ENCODE results near the gene EIF3A. TPM values are rescaled to one million over a fixed set of nuclear protein-coding genes. Genes with fewer than 3 reads are reported as not detected.
"Not testable (repeated sequence)": the region's sequence is repeated elsewhere in the genome, so short reads cannot be mapped to it uniquely, and the experiment has no call there.

The EIF3A gene
- total and polyA plus RNA-seq, 7 experiments from 2014 or later = 40.5 to 137 (median 90.9) TPM

GRCh38 chr10:119107771-119108170 is 27.2 kb upstream of the EIF3A start:
- ATAC-seq; H3K4me3 Mint-ChIP-seq; H3K9me3 ChIP-seq (ENCODE audit: control insufficient read depth in 2 of 3, low read length in 3 of 3); H3K4me3 ChIP-seq (ENCODE audit: low read length); H3K27ac Mint-ChIP-seq; DNase-seq; H3K27me3 ChIP-seq (ENCODE audit: control insufficient read depth in 2 of 2, insufficient read depth in 2 of 2, low read length in 2 of 2); CTCF ChIA-PET; H3K27ac ChIP-seq (ENCODE audit: low read depth, low read length); H3K9me3 Mint-ChIP-seq; H3K27me3 Mint-ChIP-seq: not testable (repeated sequence)
- intact Hi-C loops (cut with micrococcal nuclease) = loop anchor here in 1 of 2 donors (10.0 kb wide), 1 partner anchor 487 kb away; the partner anchor contains the start of gene TIAL1
- H3K36me3 ChIP-seq (ENCODE audit: control insufficient read depth in 2 of 3, insufficient read depth in 3 of 3, low read length in 3 of 3) = peaks cover 0 to 21% (median 0%) of the 10 kb centered on the region in 3 experiments
- H3K4me1 Mint-ChIP-seq = peaks cover 8 to 24% (median 14%) of the 10 kb centered on the region in 7 donors
- peaks cover 6 to 13% of the 10 kb centered on the region in 2 donors for H3K4me1 ChIP-seq (ENCODE audit: control insufficient read depth in 2 of 2, insufficient read depth in 2 of 2, low read length in 2 of 2)
- POLR2A ChIA-PET = interaction anchor here (5.4 kb wide), 1 partner anchor 28 kb away, joined by 53 read pairs; the partner anchor contains the start of gene EIF3A
- peaks cover 0 to 19% (median 12%) of the 10 kb centered on the region in 5 donors for H3K36me3 Mint-ChIP-seq

GRCh38 chr10:119107106-119107505 is 26.5 kb upstream of the EIF3A start:
- H3K27ac ChIP-seq (ENCODE audit: low read depth, low read length); H3K4me3 ChIP-seq (ENCODE audit: low read length); H3K27me3 ChIP-seq (ENCODE audit: control insufficient read depth in 2 of 2, insufficient read depth in 2 of 2, low read length in 2 of 2); H3K9me3 Mint-ChIP-seq; H3K4me3 Mint-ChIP-seq; CTCF ChIA-PET; DNase-seq; ATAC-seq; H3K9me3 ChIP-seq (ENCODE audit: control insufficient read depth in 2 of 3, low read length in 3 of 3); H3K27ac Mint-ChIP-seq; H3K27me3 Mint-ChIP-seq: not testable (repeated sequence)
- peaks cover 0 to 18% (median 11%) of the 10 kb centered on the region in 5 donors for H3K36me3 Mint-ChIP-seq
- intact Hi-C loops (cut with micrococcal nuclease) = loop anchor here in 1 of 2 donors (10.0 kb wide), 1 partner anchor 488 kb away; the partner anchor contains the start of gene TIAL1
- Histone ChIP-seq H3K36me3 (ENCODE audit: control insufficient read depth in 2 of 3, insufficient read depth in 3 of 3, low read length in 3 of 3) (peaks cover 0 to 14% (median 0%) of the 10 kb centered on the region in 3 experiments), H3K4me1 (ENCODE audit: control insufficient read depth in 2 of 2, insufficient read depth in 2 of 2, low read length in 2 of 2) (peaks cover 6 to 13% of the 10 kb centered on the region in 2 donors)
- H3K4me1 Mint-ChIP-seq = peaks cover 8 to 27% (median 14%) of the 10 kb centered on the region in 7 donors
- POLR2A ChIA-PET = interaction anchor here (1.1 to 5.4 kb wide), 2 partner anchors 9 to 27 kb away, joined by 3 to 53 read pairs; partner anchors contain the start of gene EIF3A

GRCh38 chr10:119105899-119106298 is 25.3 kb upstream of the EIF3A start:
- Mint-ChIP-seq H3K4me1 (peaks cover 8 to 29% (median 14%) of the 10 kb centered on the region in 7 donors), H3K36me3 (peaks cover 0 to 15% (median 5%) of the 10 kb centered on the region in 5 donors), H3K4me3 (peak overlapping the region in 3 of 10 donors; percentile 27 to 81 (median 58))
- intact Hi-C loops (cut with micrococcal nuclease) = loop anchor here in 1 of 2 donors (2.0 to 10.0 kb wide), 2 partner anchors 351 to 489 kb away; partner anchors contain the start of genes CACUL1 and TIAL1
- POLR2A ChIA-PET = interaction anchor here (1.1 to 5.4 kb wide), 2 partner anchors 10 to 26 kb away, joined by 3 to 53 read pairs; partner anchors contain the start of gene EIF3A
- DNase-seq; H3K9me3 Mint-ChIP-seq; H3K36me3 ChIP-seq (ENCODE audit: control insufficient read depth in 2 of 3, insufficient read depth in 3 of 3, low read length in 3 of 3); H3K27me3 ChIP-seq (ENCODE audit: control insufficient read depth in 2 of 2, insufficient read depth in 2 of 2, low read length in 2 of 2); H3K27me3 Mint-ChIP-seq; CTCF ChIA-PET; ATAC-seq; H3K9me3 ChIP-seq (ENCODE audit: control insufficient read depth in 2 of 3, low read length in 3 of 3); H3K4me3 ChIP-seq (ENCODE audit: low read length); H3K27ac ChIP-seq (ENCODE audit: low read depth, low read length); H3K27ac Mint-ChIP-seq: not testable (repeated sequence)
- H3K4me1 ChIP-seq (ENCODE audit: control insufficient read depth in 2 of 2, insufficient read depth in 2 of 2, low read length in 2 of 2) = peaks cover 6 to 15% of the 10 kb centered on the region in 2 donors

- H3K4me1 Mint-ChIP-seq = peaks cover 8 to 36% (median 14%) of the 10 kb centered on the region in 7 donors
- DNase-seq = no peak
- peak overlapping the region in 6 of 9 donors; percentile 31 to 86 (median 66) for H3K27ac Mint-ChIP-seq
- no peaks in the 10 kb centered on the region for H3K9me3 Mint-ChIP-seq
- Histone ChIP-seq H3K27me3 (ENCODE audit: control insufficient read depth in 2 of 2, insufficient read depth in 2 of 2, low read length in 2 of 2) (no peaks in the 10 kb centered on the region), H3K4me1 (ENCODE audit: control insufficient read depth in 2 of 2, insufficient read depth in 2 of 2, low read length in 2 of 2) (peaks cover 6 to 20% of the 10 kb centered on the region in 2 donors), H3K27ac (ENCODE audit: low read depth, low read length) (no peak overlapping the region), H3K9me3 (ENCODE audit: control insufficient read depth in 2 of 3, low read length in 3 of 3) (no peaks in the 10 kb centered on the region), H3K36me3 (ENCODE audit: control insufficient read depth in 2 of 3, insufficient read depth in 3 of 3, low read length in 3 of 3) (peaks cover 0 to 5% (median 0%) of the 10 kb centered on the region in 3 experiments), H3K4me3 (ENCODE audit: low read length) (peak overlapping the region; percentile 45)
- peaks cover 0 to 15% (median 5%) of the 10 kb centered on the region in 5 donors for H3K36me3 Mint-ChIP-seq
- ATAC-seq = no peak
- peak overlapping the region; percentile 53 to 87 (median 78) for H3K4me3 Mint-ChIP-seq
- H3K27me3 Mint-ChIP-seq = no peaks in the 10 kb centered on the region
- intact Hi-C loops (cut with micrococcal nuclease) = loop anchor here in 1 of 2 donors (2.0 to 10.0 kb wide), 2 partner anchors 350 to 490 kb away; partner anchors contain the start of genes CACUL1 and TIAL1
- POLR2A ChIA-PET = interaction anchor here (0.7 to 5.4 kb wide), 6 partner anchors 9 to 787 kb away, joined by 3 to 53 read pairs (median 3); partner anchors contain the start of genes EIF3A and SEC23IP
- CTCF ChIA-PET = no interaction called here
Observed at GRCh38 chr10:119105155-119105554, 24.5 kb upstream of the EIF3A start.

GRCh38 chr10:119104654-119105015 is 24.0 kb upstream of the EIF3A start:
- Mint-ChIP-seq H3K4me3 (peak overlapping the region; percentile 53 to 87 (median 78)), H3K4me1 (peaks cover 8 to 35% (median 14%) of the 10 kb centered on the region in 7 donors), H3K27me3 (no peaks in the 10 kb centered on the region), H3K27ac (peak overlapping the region in 4 of 9 donors; percentile 32 to 62 (median 42)), H3K36me3 (peaks cover 0 to 10% (median 5%) of the 10 kb centered on the region in 5 donors), H3K9me3 (no peaks in the 10 kb centered on the region)
- H3K27me3 ChIP-seq (ENCODE audit: control insufficient read depth in 2 of 2, insufficient read depth in 2 of 2, low read length in 2 of 2) = no peaks in the 10 kb centered on the region
- peak overlapping the region; percentile 45 for H3K4me3 ChIP-seq (ENCODE audit: low read length)
- peak in 1 of 9 donors; percentile 8 for DNase-seq
- no peak for ATAC-seq
- CTCF ChIA-PET = no interaction called here
- no peak overlapping the region for H3K27ac ChIP-seq (ENCODE audit: low read depth, low read length)
- H3K36me3 ChIP-seq (ENCODE audit: control insufficient read depth in 2 of 3, insufficient read depth in 3 of 3, low read length in 3 of 3) = peaks cover 0 to 5% (median 0%) of the 10 kb centered on the region in 3 experiments
- POLR2A ChIA-PET = interaction anchor here (0.7 to 5.4 kb wide), 6 partner anchors 8 to 788 kb away, joined by 3 to 53 read pairs (median 3); partner anchors contain the start of genes EIF3A and SEC23IP
- H3K9me3 ChIP-seq (ENCODE audit: control insufficient read depth in 2 of 3, low read length in 3 of 3) = no peaks in the 10 kb centered on the region
- intact Hi-C loops (cut with micrococcal nuclease) = loop anchor here (1.0 to 10.0 kb wide), 9 partner anchors 13 to 493 kb away; partner anchors contain the start of genes EIF3A (in 2 of the 2), PRDX3 (in 2 of the 2), SFXN4 (in 2 of the 2) and TIAL1 (in 2 of the 2)
- peaks cover 6 to 20% of the 10 kb centered on the region in 2 donors for H3K4me1 ChIP-seq (ENCODE audit: control insufficient read depth in 2 of 2, insufficient read depth in 2 of 2, low read length in 2 of 2)

GRCh38 chr10:119103903-119104653 is 23.5 kb upstream of the EIF3A start, which contains the start of gene DENND10:
DENND10 (plus strand) TSS chr10:119104113; CDS start chr10:119104143, 30 bp downstream.
- Mint-ChIP-seq H3K4me3 (peak within 1 kb of the TSS; percentile 65 to 94 (median 85)), H3K36me3 (peaks cover 0 to 8% (median 5%) of the 10 kb centered on the region in 5 donors), H3K4me1 (peaks cover 5 to 35% (median 14%) of the 10 kb centered on the region in 7 donors), H3K27ac (peak within 1 kb of the TSS; percentile 62 to 96 (median 84)), H3K27me3 (no peaks in the 10 kb centered on the region), H3K9me3 (no peaks in the 10 kb centered on the region)
- ATAC-seq = peak; percentile 93
- Histone ChIP-seq H3K27me3 (ENCODE audit: control insufficient read depth in 2 of 2, insufficient read depth in 2 of 2, low read length in 2 of 2) (no peaks in the 10 kb centered on the region), H3K27ac (ENCODE audit: low read depth, low read length) (peak within 1 kb of the TSS; percentile 69), H3K9me3 (ENCODE audit: control insufficient read depth in 2 of 3, low read length in 3 of 3) (no peaks in the 10 kb centered on the region), H3K36me3 (ENCODE audit: control insufficient read depth in 2 of 3, insufficient read depth in 3 of 3, low read length in 3 of 3) (peaks cover 0 to 5% (median 0%) of the 10 kb centered on the region in 3 experiments), H3K4me3 (ENCODE audit: low read length) (peak within 1 kb of the TSS; percentile 45), H3K4me1 (ENCODE audit: control insufficient read depth in 2 of 2, insufficient read depth in 2 of 2, low read length in 2 of 2) (peaks cover 6 to 20% of the 10 kb centered on the region in 2 donors)
- POLR2A ChIA-PET = interaction anchor here (0.6 to 5.4 kb wide), 10 partner anchors 8 to 788 kb away, joined by 3 to 53 read pairs (median 3); partner anchors contain the start of genes EIF3A, SEC23IP and SFXN4
- DNase-seq = peak; percentile 18 to 80 (median 51)
- CTCF ChIA-PET = no interaction called here
- intact Hi-C loops (cut with micrococcal nuclease) = loop anchor here (1.0 to 10.0 kb wide), 11 partner anchors 13 to 621 kb away; partner anchors contain the start of genes EIF3A (in 2 of the 2), PRDX3 (in 2 of the 2), SFXN4 (in 2 of the 2) and TIAL1 (in 2 of the 2)
